GM12872 (cell line): ENCODE results near the gene KHSRP.

Experiments used
- CTCF ChIP-seq: IDR thresholded peaks from 3 replicates; pipeline ENCODE4 v1.5.1; 2011; ENCODE audit warnings: low read depth, mild to moderate bottlenecking, low read length, moderate library complexity; ENCODE audit not compliant: insufficient read depth

The KHSRP gene

GRCh38 chr19:6465663-6466062 lies 41.1 kb upstream of the KHSRP start:
- TF ChIP-seq CTCF: no peak

- TF ChIP-seq CTCF: no peak
Measured at GRCh38 chr19:6465006-6465405, 40.4 kb upstream of the KHSRP start.

- TF ChIP-seq CTCF: no peak
Measured at GRCh38 chr19:6464070-6464873, 39.7 kb upstream of the KHSRP start, which contains the start of gene CRB3. Gene CRB3 (plus strand): TSS chr19:6464271. CDS start chr19:6464702, 431 bp downstream.

- TF ChIP-seq CTCF: peak; percentile 92
Measured at GRCh38 chr19:6460099-6460884, 35.7 kb upstream of the KHSRP start.

GRCh38 chr19:6459262-6460098 lies 34.9 kb upstream of the KHSRP start, which contains the start of gene SLC25A23:
Gene SLC25A23 (minus strand): TSS chr19:6459792. CDS start chr19:6459628, 164 bp downstream.
- no peak for TF ChIP-seq CTCF

- no peak for TF ChIP-seq CTCF
Measured at GRCh38 chr19:6458695-6459261, 34.2 kb upstream of the KHSRP start.
